Activated CD8-positive, alpha-beta memory T cell treated with anti-CD3 and anti-CD28 coated beads, Interleukin-2, amount 50 U/mL, for 24 hours (primary cell): ENCODE data around the gene FAM131B.
"Not testable (repeated sequence)": the region's sequence is repeated elsewhere in the genome, so short reads cannot be mapped to it uniquely, and the experiment has no call there.

ENCODE experiments used
- DNase-seq: peaks from one replicate; pipeline ENCODE4 v3.0.0-alpha.2; 2020; ENCODE audit errors: extremely low read depth

FAM131B gene

GRCh38 chr7:143395187-143396149, 33.0 kb upstream of the FAM131B start:
- DNase-seq = no peak

DNA sequence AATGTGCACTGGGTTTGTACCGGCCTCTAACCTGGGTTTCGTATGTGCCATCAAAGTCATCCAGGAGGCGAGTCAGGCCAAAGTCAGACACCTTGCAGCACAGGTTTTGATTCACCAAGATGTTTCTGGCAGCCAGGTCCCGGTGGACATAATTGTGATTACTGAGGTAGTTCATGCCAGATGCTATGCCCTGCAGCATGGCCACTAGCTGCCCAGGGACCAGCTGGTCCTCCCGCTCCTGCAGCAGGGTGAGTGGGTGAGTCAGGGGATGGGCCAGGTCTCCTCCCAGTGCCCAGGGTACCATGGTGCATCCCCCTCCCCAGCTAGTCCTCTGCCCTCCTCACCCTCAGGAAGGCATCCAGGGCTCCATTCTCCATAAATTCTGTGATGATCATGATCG, 32.3 kb upstream of the FAM131B start:
- no peak for DNase-seq

DNA sequence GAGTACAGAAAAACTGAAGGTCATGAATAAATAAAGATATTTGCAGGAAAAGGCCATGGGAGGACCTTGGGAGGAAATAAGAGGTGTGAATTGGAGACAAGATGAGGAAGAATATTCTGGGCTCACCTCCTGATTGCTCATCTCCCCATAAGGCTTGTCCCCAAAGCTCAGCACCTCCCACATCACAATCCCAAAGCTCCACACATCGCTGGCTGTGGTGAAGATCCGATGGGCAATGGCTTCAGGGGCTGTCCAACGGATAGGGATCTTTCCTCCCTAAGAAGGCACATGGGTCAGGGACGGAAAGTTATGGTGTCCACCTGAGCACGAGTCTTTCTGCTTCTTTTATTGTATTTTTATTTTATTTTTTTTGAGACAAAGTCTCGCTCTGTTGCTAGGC, 31.6 kb upstream of the FAM131B start:
- no peak for DNase-seq

DNA sequence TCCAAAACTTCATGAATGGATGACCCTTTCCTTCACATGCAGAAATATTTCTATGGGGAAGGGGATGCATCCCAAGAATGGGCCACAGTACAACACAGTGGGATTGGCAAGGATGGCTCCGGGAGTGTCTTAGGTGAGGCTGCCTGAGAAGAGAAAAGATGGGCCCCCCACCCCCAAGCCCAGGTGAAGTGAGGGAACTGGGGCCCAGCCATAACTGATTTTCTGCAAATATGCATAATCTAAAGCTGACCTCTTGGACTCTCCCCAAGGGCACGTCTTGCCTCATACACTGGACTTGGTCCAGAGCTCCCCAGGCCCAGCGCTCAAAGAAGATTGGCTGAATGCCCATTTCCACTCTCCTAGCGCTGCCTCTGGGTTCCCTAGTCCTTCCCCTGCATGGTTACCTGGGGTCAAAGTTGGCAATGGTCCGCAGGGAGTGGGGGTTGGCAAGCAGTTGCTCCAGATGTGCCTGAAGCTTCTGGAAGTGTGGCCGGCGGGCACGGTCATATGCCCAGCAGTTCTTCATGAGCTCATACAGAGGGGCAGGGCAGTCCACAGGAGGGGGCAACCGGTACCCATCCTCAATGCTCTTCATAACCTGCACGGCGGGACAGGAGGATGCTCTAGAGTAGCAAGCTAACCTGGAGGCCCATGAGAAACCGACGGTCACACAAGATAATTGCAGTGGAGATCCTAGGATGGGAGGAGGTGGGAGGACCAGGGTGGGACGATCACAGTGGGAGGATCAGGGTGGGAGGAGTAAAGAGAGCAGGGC, 30.9 kb upstream of the FAM131B start:
- DNase-seq = no peak

- no peak for DNase-seq
Observed at GRCh38 chr7:143392875-143393266, 30.4 kb upstream of the FAM131B start.

DNA sequence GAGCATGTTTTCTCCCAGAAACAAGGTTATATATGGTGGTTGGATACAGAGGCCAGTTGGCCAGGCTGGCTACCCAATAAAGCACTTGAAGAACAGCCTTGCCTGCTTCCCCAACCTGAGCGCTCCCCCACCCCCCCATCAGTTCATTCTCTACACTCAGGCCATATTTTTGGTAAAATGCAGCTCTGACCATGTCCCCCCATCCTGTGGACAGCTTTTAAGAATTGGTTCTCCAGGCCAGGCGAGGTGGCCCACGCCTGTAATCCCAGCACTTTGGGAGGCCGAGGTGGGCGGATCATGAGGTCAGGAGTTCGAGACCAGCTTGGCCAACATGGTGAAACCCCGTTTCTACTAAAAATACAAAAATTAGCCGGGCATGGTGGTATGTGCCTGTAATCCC, 29.9 kb upstream of the FAM131B start:
- not testable (repeated sequence) for DNase-seq

- no peak for DNase-seq
Observed at GRCh38 chr7:143391462-143392404, 29.2 kb upstream of the FAM131B start.

DNA sequence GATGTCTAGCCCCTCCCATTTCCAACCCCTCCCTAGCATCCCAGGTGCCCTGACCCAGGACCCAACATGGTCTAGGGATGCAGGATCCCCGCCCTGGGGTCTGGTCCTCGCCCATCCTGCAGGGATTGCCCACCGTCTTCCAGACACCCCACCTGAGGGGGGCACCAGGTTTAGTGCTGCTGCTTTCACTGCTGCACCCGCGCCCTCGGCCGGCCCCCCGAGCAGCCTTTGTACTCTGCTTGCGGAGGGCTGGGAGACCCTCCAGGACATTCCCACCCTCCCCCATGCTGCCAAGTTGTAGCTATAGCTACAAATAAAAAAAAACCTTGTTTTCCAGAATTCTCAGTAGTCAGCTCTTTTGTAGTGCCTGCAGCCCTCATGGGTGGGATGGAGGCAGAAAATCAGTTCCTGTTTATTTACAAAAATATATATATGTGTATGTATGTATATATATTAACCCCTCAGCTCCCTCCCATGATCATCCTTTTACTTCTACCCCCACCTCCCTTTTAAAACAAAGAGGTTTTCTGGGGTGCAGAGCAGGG, 28.3 kb upstream of the FAM131B start:
- DNase-seq = no peak

DNA sequence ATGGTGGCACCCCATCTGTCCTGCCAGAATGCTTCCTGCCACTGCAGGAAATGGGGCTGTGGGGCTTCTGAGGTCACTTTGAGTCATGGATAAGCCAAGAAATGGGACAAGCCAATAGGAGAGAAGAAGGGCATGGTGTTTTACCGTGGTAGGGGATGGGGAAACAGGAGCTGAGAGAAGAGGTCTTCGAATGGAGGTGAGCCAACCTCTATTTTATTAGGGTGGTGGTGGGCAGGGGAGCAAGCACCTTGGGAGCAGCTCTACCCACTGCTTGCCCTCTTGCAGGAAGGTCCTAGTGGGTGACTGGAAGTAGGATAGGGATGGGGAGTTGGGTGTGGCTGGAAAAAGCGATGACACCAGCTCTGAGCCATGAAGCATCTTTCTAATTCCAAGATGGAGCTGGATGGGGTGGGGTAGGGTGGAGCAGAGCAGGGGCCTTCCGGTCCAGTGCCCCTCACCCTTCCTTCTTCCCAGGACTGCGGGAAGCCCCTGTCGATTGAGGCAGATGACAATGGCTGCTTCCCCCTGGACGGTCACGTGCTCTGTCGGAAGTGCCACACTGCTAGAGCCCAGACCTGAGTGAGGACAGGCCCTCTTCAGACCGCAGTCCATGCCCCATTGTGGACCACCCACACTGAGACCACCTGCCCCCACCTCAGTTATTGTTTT, 27.7 kb upstream of the FAM131B start:
- no peak for DNase-seq

GRCh38 chr7:143389316-143390103, 27.0 kb upstream of the FAM131B start:
- no peak for DNase-seq

- no peak for DNase-seq
Observed at GRCh38 chr7:143388491-143389101, 26.1 kb upstream of the FAM131B start.

DNA sequence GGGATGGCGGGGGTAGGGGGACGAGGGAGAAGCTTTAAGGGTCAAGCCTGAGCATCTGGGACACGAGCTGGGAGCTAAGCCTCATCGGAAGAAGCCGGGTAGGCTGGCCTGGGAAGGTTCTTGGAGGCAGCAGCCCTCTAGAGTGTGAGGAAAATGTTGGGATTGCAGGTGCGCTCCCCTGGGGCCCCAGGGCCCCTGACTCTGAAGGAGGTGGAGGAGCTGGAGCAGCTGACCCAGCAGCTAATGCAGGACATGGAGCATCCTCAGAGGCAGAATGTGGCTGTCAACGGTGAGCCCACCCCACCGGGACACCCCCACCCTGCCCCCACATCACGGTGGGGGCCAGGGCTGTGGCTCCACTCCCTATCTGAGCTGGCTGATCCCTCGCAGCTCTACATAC, 25.5 kb upstream of the FAM131B start:
- DNase-seq = no peak

GRCh38 chr7:143387156-143387975, 24.9 kb upstream of the FAM131B start:
- DNase-seq = no peak

DNA sequence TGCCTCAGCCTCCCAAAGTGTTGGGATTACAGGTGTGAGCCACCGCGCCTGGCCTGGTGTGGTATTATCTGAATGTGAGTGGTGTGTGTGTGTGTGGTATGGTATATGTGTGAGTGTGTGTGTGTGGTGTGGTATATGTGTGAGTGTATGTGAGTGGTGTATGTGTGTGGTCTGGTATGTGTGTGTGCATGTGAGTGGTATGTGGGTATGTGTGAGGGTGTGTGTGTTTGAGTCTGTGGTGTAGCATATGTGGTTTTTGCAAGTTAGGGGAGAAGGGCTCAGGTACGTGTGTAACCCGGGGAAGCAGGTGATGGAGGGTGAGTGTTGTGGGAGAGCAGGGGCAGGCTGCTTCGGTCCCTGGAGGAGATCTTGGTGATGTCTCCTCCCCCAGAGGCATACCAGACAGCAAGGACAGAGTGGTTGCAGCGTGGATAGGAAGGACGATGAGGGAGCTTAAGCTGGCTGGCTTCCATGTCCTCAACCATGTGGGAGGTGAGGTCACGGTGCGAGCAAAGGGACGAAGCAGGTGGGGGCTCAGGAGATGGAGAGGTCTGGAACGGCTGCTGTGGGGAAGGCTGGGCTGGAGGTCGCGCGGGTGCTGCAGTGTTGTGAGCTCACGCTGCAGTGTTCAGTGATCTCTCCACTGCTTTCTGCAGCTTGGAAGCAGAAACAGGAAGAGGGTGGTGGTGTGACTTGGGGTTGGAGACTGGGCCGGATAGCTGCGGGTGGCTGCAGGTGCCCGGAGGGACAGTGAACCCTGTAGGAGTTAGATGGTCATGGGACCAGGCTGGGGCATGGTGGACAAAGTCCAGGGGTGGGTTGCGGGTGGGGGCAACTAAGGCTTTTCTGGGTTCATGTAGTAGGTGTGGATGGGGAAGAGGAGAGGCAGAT, 23.6 kb upstream of the FAM131B start:
- DNase-seq = no peak

- no peak for DNase-seq
Observed at GRCh38 chr7:143384661-143385631, 22.4 kb upstream of the FAM131B start.

- DNase-seq = no peak
Observed at GRCh38 chr7:143384148-143384547, 21.6 kb upstream of the FAM131B start.

GRCh38 chr7:143383642-143383957, 21.1 kb upstream of the FAM131B start:
- DNase-seq = no peak
